IMR-90 (cell line): ENCODE data around the gene KRTAP10-9. TPM values are rescaled to one million over a fixed set of nuclear protein-coding genes. Genes with fewer than 3 reads are reported as not detected.
"Not testable (repeated sequence)": the region's sequence is repeated elsewhere in the genome, so short reads cannot be mapped to it uniquely, and the experiment has no call there.

Source experiments
- ATAC-seq: fragments of 200-7000 bp; cut with Tn5 transposase; 2 replicates; pipeline ENCODE4 v1.9.1; 2020; ENCODE audit warnings: low read depth, mild to moderate bottlenecking, moderate library complexity
- BruUV-seq: library from RNA; stranded (reverse); fragments of 400-500 nt; replicated peaks from 2 replicates; lab custom pipeline; 2021; lab: Mats Ljungman, UMichigan
- CTCF ChIA-PET: fragments of 300-600 bp; formaldehyde crosslinking; extraction: SDS; loops from one replicate; lab custom pipeline; 2021; ENCODE audit warnings: antibody characterized with exemption; lab: Yijun Ruan, JAX
- POLR2A ChIA-PET: fragments of 300-600 bp; sonication (Branson Sonifier 250); formaldehyde crosslinking; loops from one replicate; lab custom pipeline; 2022; ENCODE audit warnings: antibody characterized with exemption; ENCODE audit not compliant: unreplicated experiment; lab: Charles Lee
- DNase-seq: peaks from one replicate; pipeline ENCODE4 v3.0.0; 2013
- H2AFZ ChIP-seq: replicated peaks from 2 replicates; pipeline ENCODE3; 2013; ENCODE audit warnings: low read length, mild to moderate bottlenecking; ENCODE audit not compliant: poor library complexity
- H2AK5ac ChIP-seq: 2 replicates; pipeline ENCODE4 v1.6.1; 2013; ENCODE audit warnings: low read depth, low read length, inconsistent platforms
- H2AK9ac ChIP-seq: replicated peaks from 2 replicates; pipeline ENCODE3; 2013; ENCODE audit warnings: mild to moderate bottlenecking, low read depth, low read length, moderate library complexity; ENCODE audit not compliant: poor library complexity
- H2BK120ac ChIP-seq: 2 replicates; pipeline ENCODE4 v1.6.1; 2013; ENCODE audit warnings: low read depth, low read length, inconsistent platforms
- H2BK15ac ChIP-seq: 3 replicates; pipeline ENCODE4 v1.6.1; 2013; ENCODE audit warnings: low read depth, low read length, inconsistent platforms
- H2BK20ac ChIP-seq: 2 replicates; pipeline ENCODE4 v1.6.1; 2013; ENCODE audit warnings: low read depth, mild to moderate bottlenecking, inconsistent platforms, low read length, moderate library complexity
- H2BK5ac ChIP-seq: 2 replicates; pipeline ENCODE4 v1.6.1; 2013; ENCODE audit warnings: mild to moderate bottlenecking, low read depth, low read length, inconsistent platforms; ENCODE audit not compliant: poor library complexity, severe bottlenecking
- H3K14ac ChIP-seq: replicated peaks from 2 replicates; pipeline ENCODE4 v1.6.1; 2013; ENCODE audit warnings: low read depth, low read length, inconsistent platforms
- H3K18ac ChIP-seq: 2 replicates; pipeline ENCODE4 v1.6.1; 2013; ENCODE audit warnings: low read depth, low read length, control low read depth
- H3K23ac ChIP-seq: 2 replicates; pipeline ENCODE4 v1.6.1; 2013; ENCODE audit warnings: low read depth, low read length, inconsistent platforms
- H3K27ac ChIP-seq: 2 replicates; pipeline ENCODE4 v1.5.1; 2013; ENCODE audit warnings: mild to moderate bottlenecking, control low read depth, low read length; ENCODE audit not compliant: insufficient read depth
- H3K27me3 ChIP-seq: 2 replicates; pipeline ENCODE4 v1.6.1; 2013; ENCODE audit warnings: low read length; ENCODE audit not compliant: control insufficient read depth, insufficient read depth
- H3K36me3 ChIP-seq: 2 replicates; pipeline ENCODE4 v1.6.1; 2013; ENCODE audit warnings: low read length, mixed read lengths; ENCODE audit not compliant: control insufficient read depth, insufficient read depth
- H3K4ac ChIP-seq: 2 replicates; pipeline ENCODE4 v1.6.1; 2013; ENCODE audit warnings: low read depth, low read length, inconsistent platforms
- H3K4me1 ChIP-seq: 2 replicates; pipeline ENCODE4 v1.6.1; 2013; ENCODE audit warnings: low read length, mixed read lengths; ENCODE audit not compliant: control insufficient read depth, insufficient read depth
- H3K4me2 ChIP-seq: 2 replicates; pipeline ENCODE4 v1.6.1; 2013; ENCODE audit warnings: low read depth, mild to moderate bottlenecking, control low read depth, low read length, moderate library complexity
- H3K4me3 ChIP-seq: 2 replicates; pipeline ENCODE4 v1.5.1; 2013; ENCODE audit warnings: low read depth, mild to moderate bottlenecking, control low read depth, low read length, moderate library complexity; ENCODE audit not compliant: insufficient read depth
- H3K56ac ChIP-seq: 2 replicates; pipeline ENCODE4 v1.6.1; 2013; ENCODE audit warnings: low read length, inconsistent platforms; ENCODE audit not compliant: insufficient read depth; ENCODE audit errors: extremely low read depth
- H3K79me1 ChIP-seq, 2 experiments: 2 replicates each; pipeline ENCODE4 v1.6.1; 2013; ENCODE audit warnings: low read length in 2 of 2, inconsistent platforms in 1 of 2, low read depth in 1 of 2
- H3K9ac ChIP-seq: 2 replicates; pipeline ENCODE4 v1.6.1; 2013; ENCODE audit warnings: low read depth, low read length, control low read depth
- H3K9me1 ChIP-seq: 2 replicates; pipeline ENCODE4 v1.6.1; 2013; ENCODE audit warnings: low read length, inconsistent platforms; ENCODE audit not compliant: insufficient read depth
- H3K9me3 ChIP-seq: 2 replicates; pipeline ENCODE4 v1.6.1; 2013; ENCODE audit warnings: low read length; ENCODE audit not compliant: control insufficient read depth, insufficient read depth
- H4K20me1 ChIP-seq: 2 replicates; pipeline ENCODE4 v1.6.1; 2013; ENCODE audit warnings: low read length, inconsistent platforms; ENCODE audit not compliant: insufficient read depth
- H4K5ac ChIP-seq: 2 replicates; pipeline ENCODE4 v1.6.1; 2013; ENCODE audit warnings: mild to moderate bottlenecking, low read depth, low read length, control low read depth
- H4K8ac ChIP-seq, 2 experiments: 2 replicates each; pipeline ENCODE4 v1.6.1; 2013; ENCODE audit warnings: low read depth in 2 of 2, low read length in 2 of 2, control low read depth in 1 of 2, inconsistent platforms in 1 of 2
- H4K91ac ChIP-seq: 2 replicates; pipeline ENCODE4 v1.6.1; 2013; ENCODE audit warnings: low read depth, low read length, inconsistent platforms; ENCODE audit not compliant: insufficient read depth
- WGBS, 2 experiments: methylation state at CpG; one replicate each; pipeline versions ENCODE4 v1.1.5 to v1.1.7; 2013; ENCODE audit warnings: missing lambda C conversion rate in 2 of 2; ENCODE audit not compliant: insufficient read length in 1 of 2; ENCODE audit errors: extremely low coverage in 2 of 2; 5-methylcytosine and 5-hydroxymethylcytosine counted together
- dilution Hi-C: fragments of 300-500 bp; cut with HindIII; formaldehyde crosslinking; loops from one replicate; pipeline ENCODE4 v1.14.3; 2018; ENCODE audit warnings: low sequenced_read_pairs; ENCODE audit not compliant: unreplicated experiment
- in situ Hi-C: fragments of 300-500 bp; cut with MboI; formaldehyde crosslinking; loops from 3 replicates; pipeline ENCODE4 v1.14.3; 2019; ENCODE audit warnings: low sequenced_read_pairs, inconsistent platforms, mixed read lengths
- intact Hi-C: fragments of 100-400 bp; cut with micrococcal nuclease; formaldehyde crosslinking; loops from 2 replicates; pipeline ENCODE4 v1.10.0; 2022
- polyA plus RNA-seq, 3 experiments: library from polyadenylated mRNA; depleted of rRNA; stranded (reverse); fragments of >200 nt; gene quantifications; 2 replicates each; pipeline ENCODE4 v1.2.3, GENCODE V29; 2012; ENCODE audit warnings: low replicate concordance in 1 of 3
- total RNA-seq: library from RNA; depleted of rRNA; stranded (reverse); fragments of >200 nt; gene quantifications from 2 replicates; pipeline ENCODE4 v1.2.3, GENCODE V29; 2012

Gene KRTAP10-9
- total and polyA plus RNA-seq, 2 of the 4 experiments (the other 2 are of a cell fraction): not detected

DNA sequence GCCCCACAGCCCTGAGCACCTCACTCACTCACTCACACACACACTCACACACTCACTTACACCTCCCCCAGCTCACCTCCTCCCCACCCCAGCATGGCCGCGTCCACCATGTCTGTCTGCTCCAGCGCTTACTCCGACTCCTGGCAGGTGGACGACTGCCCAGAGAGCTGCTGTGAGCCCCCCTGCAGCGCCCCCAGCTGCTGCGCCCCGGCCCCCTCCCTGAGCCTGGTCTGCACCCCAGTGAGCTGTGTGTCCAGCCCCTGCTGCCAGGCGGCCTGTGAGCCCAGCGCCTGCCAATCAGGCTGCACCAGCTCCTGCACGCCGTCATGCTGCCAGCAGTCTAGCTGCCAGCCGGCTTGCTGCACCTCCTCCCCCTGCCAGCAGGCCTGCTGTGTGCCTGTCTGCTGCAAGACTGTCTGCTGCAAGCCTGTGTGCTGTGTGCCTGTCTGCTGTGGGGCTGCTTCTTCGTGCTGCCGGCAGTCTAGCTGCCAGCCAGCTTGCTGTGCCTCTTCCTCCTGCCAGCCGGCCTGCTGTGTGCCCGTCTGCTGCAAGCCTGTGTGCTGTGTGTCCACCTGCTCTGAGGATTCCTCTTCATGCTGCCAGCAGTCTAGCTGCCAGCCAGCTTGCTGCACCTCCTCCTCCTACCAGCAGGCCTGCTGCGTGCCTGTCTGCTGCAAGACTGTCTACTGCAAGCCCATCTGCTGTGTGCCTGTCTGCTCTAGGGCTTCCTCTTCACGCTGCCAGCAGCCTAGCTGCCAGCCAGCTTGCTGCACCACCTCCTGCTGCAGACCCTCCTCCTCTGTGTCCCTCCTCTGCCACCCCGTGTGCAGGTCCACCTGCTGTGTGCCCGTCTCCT lies 19.7 kb downstream of the KRTAP10-9 start, which contains the start of gene KRTAP10-11:
KRTAP10-11 (plus strand) TSS at position 49 of the 856 bp plus-strand sequence; CDS start at position 94, 45 bp downstream.
- H3K4me2 ChIP-seq, CTCF ChIA-PET, H3K14ac ChIP-seq, H3K9me3 ChIP-seq, H4K8ac ChIP-seq, POLR2A ChIA-PET, H2AFZ ChIP-seq, H3K36me3 ChIP-seq, H4K20me1 ChIP-seq, H3K4me1 ChIP-seq, H4K91ac ChIP-seq, BruUV-seq, ATAC-seq, H4K5ac ChIP-seq, H2AK9ac ChIP-seq, H2BK15ac ChIP-seq, H2BK5ac ChIP-seq, H3K9ac ChIP-seq, intact Hi-C loops, H3K79me1 ChIP-seq, H3K23ac ChIP-seq, H3K56ac ChIP-seq, in situ Hi-C loops, H3K4ac ChIP-seq, H3K27ac ChIP-seq, H2AK5ac ChIP-seq, H2BK120ac ChIP-seq, dilution Hi-C loops, H3K27me3 ChIP-seq, H3K4me3 ChIP-seq, H3K9me1 ChIP-seq, H3K18ac ChIP-seq, DNase-seq, H2BK20ac ChIP-seq: not testable (repeated sequence)
- 47% methylated on average over 12 of the region's 21 CpGs; no CpG with 5 or more reads in 1 of the 2 experiments for WGBS, 2 experiments
